ENCODE results near the gene CYP27A1.

- no peak for TF ChIP-seq CTCF (IDR thresholded peaks at IDR 0.05 in 2 of 3, conservative IDR thresholded peaks at IDR 0.05 in 1 of 3; ENCODE audit: insufficient read depth in 2 of 3, low read depth in 1 of 3, low read length in 3 of 3)
- TF ChIP-seq HLTF (IDR thresholded peaks at IDR 0.05) = no peak
- TF ChIP-seq ZNF274 (IDR thresholded peaks at IDR 0.05; ENCODE audit: borderline replicate concordance, low read depth, low read length) = no peak
- TF ChIP-seq TCF7L2 (IDR thresholded peaks at IDR 0.05; ENCODE audit: low read depth, low read length) = no peak
- TF ChIP-seq KLF1 (tag; IDR thresholded peaks at IDR 0.05) = no peak
- no peak for TF ChIP-seq ZNF699 (CRISPR knock-in tag; IDR thresholded peaks at IDR 0.05; ENCODE audit: insufficient replicate concordance)
- no peak for TF ChIP-seq ZNF398 (CRISPR knock-in tag; IDR thresholded peaks at IDR 0.05)
- TF ChIP-seq FOXJ3 (CRISPR knock-in tag; IDR thresholded peaks at IDR 0.05) = no peak
Observed at GRCh38 chr2:218756599-218757377, 25.2 kb upstream of the CYP27A1 start.

All from K562 (cell line).